GM19240 (cell line): ENCODE data around the gene ITGA11.

Source experiments
- DNase-seq: peaks from one replicate; pipeline ENCODE4 v3.0.0; 2011; ENCODE audit warnings: low spot score; ENCODE audit not compliant: insufficient read length

The ITGA11 gene

DNA sequence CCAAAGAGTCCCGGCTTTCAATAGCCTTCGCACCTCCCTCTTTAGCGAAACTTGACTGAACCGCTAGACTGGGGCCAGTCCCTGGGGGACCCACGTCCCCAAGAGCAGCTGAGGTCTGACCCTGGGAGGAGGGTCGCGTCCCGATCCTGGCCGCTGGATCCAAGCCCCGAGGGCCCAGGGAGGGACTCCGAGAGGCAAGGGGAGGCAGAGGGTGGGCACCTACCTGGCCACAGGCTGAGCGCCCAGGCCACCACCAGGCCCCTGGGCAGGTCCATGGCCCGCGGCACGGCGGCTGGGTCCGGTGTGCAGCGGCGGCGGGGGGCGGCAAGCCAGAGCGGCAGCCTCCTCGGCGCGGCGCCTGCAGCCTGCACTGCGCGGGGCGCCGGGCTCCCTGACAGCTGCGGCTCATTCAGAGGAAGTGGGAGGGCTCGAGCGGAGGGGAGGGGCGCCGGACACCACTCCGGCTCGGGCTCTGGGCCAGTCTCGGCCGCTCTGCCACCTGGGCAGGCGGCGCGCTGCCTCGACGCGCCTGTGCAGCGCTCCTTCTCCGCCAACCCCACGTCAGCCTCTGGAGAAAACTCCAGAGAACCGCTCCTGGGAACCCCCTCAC is at the start of gene ITGA11:
TSS of gene ITGA11 (minus strand) at position 372 of the 610 bp plus-strand sequence. CDS start at position 275, 97 bp downstream.
- no peak for DNase-seq

- DNase-seq: no peak
These were observed 49.4 kb upstream of the ITGA11 start for GRCh38 chr15:68481321-68481720.

DNA sequence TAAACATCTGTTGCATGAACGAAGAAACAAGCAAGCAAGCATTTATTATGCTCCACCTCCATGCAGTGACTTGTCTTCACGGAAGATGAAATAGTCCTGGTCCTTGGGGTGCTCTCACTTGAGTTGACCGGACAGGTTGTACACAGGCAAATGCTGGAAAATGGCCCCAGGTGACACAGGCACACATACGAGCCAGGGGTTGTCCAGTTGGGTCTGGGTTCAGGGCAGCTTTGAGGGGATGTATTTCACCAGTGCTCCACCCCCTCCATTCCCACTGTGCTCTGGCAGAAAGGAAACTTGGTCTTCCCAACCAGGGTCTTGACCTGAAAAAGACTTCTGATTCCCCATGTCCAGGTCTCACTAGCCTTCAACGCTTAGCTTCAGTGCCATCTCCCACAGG is 48.3 kb upstream of the ITGA11 start:
- no peak for DNase-seq

DNA sequence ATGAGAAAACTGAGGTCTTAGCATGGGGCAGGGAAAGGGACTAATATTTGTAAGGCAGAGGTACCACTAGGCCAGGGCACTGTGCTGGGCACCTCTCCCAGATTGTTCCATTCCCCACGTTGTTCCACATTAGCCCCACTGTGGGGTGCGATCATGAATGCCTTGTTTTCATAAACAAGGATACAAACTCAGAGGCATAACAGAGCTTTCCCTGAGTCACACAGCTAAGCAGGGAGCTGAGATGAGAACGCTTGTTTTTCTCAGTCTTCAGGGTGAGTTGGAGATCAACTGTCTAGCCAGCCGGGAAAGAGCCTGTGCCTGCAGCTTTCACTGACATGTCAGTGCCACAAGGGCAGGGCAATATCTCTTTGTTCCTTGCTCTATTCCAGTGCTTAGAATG is 47.9 kb upstream of the ITGA11 start:
- DNase-seq: no peak

DNA sequence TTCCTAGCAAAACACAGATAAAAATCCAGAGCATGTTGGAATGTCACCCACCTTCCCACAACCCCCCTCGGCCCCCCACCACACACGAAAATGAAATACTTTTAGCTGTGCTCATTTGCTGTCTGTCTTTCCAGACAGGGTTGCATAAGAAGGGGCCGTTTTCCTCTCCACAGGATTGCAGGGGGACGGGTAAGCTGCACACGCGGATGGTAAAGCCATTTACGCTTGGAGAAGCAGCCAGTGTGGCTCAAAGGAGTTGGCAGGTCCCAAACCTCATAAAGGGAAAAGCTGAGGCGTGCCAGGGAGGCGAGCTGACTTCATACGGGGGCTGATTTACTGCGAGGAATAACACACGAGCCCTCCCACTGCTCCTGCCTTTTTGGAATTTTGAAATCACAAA is 47.4 kb upstream of the ITGA11 start:
- DNase-seq: no peak

DNA sequence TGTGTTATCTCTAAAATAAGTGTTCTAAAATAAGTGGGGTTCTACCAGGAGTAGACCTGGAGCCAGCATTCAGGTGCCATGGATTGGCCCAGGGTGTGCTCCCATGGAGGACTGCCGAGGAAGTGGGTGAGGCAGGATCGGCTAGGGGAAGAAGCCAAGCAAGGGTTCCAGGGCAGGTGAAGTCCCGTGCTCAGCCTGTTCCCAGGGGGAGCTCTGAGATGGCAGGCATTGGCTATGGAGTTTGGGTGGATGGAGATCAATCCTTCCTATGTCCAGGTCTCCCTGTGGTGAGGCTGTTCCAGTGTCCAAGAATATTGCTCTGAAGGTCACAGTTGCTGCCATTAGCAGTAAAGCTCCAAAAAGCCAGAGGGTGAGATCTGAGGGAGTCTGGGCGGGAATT is 46.9 kb upstream of the ITGA11 start:
- no peak for DNase-seq

GRCh38 chr15:68475449-68475848 is 43.5 kb upstream of the ITGA11 start:
- no peak for DNase-seq

DNA sequence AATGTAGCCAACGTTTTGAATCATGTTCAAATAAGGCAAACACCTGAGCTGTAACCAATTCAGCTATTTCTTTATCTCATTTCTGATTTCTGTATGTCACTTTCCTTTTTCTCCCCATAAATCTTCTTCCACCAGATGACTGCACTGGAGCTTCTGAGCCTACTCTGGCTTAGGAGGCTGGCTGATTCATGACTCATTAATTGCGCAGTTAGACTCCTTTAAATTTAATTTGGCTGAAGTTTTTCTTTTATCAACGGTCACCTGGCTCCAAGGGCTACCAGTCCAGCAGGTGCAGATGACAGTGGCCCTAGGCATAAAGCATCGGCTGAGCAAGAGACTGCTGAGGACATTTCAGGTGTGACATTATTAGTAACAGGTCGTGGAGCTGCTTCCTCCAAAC is 39.6 kb upstream of the ITGA11 start:
- no peak for DNase-seq

DNA sequence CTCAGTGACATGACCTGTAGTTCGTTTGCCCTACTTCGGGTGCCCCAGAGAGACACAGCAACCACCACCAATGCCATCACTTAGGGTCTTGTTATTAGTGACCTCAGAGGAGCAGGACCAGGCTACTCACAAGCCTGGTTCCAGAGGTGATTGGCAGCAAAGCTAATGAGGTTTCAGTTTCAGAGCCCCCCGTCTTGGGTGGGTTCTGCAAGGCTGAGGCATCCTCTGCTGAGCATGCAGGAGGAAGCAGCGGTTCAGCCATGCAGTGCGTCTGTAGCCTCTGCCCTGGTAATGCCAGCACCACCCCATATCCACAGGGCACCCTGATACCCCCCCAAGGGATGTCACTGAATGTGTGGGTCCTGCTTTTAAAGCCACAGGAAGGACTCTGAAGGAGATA is 39.0 kb upstream of the ITGA11 start:
- DNase-seq: no peak

DNA sequence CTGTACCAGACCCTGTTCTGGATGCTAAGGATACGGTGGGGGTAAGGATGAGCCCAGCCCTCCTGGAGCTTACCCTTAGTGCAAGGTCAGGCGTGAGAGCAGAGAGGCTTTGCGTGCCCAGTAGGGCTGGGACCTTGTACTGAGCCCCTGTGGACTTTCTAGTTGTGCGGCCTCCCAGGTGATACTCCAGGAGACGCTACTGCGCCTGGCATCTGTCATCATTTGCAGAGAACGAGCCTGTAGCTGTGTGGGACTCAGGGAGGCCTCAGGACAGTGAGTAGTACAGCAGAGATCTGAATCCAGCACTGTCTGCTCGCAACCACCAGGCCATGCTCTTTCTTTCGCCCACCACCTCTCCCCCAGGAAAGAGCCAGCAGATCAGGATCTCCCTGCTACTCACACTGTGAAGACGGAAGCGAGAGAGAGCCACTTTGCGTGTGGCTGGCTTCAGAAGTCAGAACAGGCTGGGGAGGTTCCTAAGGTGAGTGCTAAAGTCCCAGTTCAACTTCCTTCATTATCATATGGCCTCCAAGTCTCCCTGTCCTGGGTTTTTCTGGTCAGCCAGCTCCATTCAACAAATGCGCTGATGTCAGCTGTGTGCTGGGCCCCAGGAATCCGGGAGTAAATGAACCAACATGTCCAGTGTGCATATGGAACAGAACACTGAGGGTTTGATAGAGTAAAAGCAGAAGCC is 38.2 kb upstream of the ITGA11 start:
- DNase-seq: no peak

DNA sequence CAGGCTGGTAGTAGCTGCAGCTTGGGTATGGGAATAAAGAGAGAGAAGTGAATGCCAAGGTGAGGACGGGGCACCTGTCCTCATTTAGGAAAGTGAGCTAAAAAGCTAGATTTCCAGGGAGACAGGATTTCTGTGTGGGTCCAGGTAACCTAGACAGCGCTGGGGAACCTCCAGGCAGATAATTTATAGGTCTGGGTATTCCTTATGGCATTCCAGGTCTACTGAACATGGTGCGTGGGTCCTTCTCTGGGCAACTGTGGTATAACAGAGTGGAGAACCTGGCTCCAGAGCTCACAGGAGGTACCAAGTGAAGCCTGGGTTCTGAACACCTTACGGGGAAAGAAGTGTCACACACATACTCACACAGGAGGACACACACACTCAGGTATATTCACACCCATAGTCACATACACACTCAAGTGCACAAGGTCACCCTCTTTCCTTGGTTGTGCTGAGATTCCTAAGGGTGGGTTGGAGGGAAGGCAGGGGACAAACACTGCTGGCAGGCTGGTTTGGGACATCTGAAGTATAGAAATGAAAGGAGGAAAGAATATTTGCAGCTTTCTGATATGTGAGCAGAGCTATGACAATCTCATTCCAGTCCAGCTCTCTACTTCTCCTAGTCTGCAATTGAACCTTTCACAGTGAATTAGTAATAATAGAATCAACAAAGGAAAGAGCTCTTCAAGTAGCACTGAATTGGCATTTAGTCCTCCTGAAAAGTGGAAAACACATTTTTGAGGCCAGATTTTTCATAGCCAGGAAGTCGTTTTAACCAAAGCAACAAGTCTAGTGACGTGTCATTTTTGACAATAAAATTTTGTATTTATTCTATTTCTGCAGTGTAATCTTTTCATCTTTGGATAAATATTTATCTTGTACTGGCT is 37.4 kb upstream of the ITGA11 start:
- DNase-seq: no peak

DNA sequence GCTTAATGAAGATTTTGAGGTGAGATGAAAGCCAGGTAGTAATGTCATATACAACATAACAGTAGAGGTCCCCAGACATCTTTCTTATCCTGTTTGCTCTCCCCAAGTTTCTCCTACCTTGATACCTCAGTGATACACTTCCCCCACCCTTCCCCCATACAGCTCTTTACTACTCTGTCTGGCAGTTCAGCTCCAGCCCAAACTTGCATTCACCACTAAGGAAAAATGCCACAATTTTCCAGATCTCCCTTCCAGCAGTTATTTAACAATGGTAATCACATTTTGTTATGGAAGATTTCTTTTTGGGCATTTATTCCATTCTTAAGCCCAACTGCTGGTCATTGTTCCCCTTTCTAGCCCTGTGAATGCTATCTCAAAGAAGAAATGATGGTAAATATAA is 34.9 kb upstream of the ITGA11 start:
- no peak for DNase-seq

- DNase-seq: no peak
These were observed 34.0 kb upstream of the ITGA11 start for GRCh38 chr15:68465861-68466560.

DNA sequence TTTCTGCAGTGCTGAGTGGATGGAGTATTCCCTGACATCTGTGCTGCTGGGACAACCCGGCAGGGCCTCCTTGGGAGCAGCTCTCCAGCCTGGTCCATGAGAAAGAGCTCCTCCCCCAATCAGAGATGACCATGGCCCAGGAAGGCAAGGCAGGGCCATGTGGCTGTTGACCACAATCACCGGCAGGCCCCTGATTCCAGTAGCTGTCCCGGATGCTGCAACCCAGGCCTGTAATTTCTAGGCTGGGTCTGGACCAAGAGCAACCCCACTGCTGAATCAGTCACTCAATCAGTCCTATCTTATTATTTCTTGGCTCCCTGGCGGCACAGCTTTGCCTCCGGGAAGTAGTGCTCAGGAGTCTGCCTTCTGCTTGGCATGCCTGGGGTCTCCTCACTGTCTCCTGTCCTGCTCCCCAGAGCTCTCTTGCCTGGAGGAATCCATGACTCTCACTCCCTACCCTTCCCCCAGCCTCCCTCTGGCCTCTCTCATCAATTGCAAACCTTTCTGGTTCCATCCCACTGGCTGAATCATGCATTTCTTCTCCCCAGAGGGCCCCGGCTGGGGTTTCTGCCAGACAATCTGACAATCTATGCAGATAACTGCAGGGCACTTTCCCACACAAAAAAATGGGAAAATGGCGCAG is 32.6 kb upstream of the ITGA11 start:
- no peak for DNase-seq

- no peak for DNase-seq
These were observed 32.0 kb upstream of the ITGA11 start for GRCh38 chr15:68463996-68464395.

- DNase-seq: no peak
These were observed 31.5 kb upstream of the ITGA11 start for GRCh38 chr15:68463444-68463843.

DNA sequence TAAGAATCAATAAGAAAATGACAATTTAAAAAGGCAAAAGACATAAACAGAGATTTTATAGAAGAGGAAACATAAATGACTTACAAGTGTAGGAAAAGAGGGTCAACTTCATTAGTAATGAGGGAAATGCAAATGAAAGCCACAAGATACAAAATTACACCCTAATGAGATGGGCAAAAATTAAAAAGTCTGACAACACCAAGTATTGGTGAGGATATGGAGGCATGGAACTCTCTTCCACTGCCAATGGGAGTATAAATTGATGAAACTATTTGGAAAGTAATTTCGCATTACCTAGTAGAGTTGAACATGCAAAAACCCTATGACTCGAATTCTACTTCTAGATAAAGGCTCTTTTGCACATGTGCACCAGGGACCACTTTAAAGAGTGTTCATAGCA is 28.2 kb upstream of the ITGA11 start:
- no peak for DNase-seq

- DNase-seq: no peak
These were observed 18.2 kb upstream of the ITGA11 start for GRCh38 chr15:68450192-68450591.

GRCh38 chr15:68449389-68449788 is 17.4 kb upstream of the ITGA11 start:
- DNase-seq: no peak

- no peak for DNase-seq
These were observed 16.2 kb upstream of the ITGA11 start for GRCh38 chr15:68447976-68448755.
